Upper lobe of right lung (tissue), 1 donor: Measurements from ENCODE around the gene SPATC1L. TPM values are rescaled to one million over a fixed set of nuclear protein-coding genes. Genes with fewer than 3 reads are reported as not detected.
"Not testable (repeated sequence)": the region's sequence is repeated elsewhere in the genome, so short reads cannot be mapped to it uniquely, and the experiment has no call there.

Experiments used
- ATAC-seq: fragments of 200-7000 bp; cut with Tn5 transposase; one replicate; pipeline ENCODE4 v1.9.1; 2020; ENCODE audit warnings: mild to moderate bottlenecking, moderate library complexity
- DNase-seq: peaks from one replicate; pipeline ENCODE4 v3.0.0-alpha.2; 2020
- H3K27ac ChIP-seq: fragments of 200-600 bp; one replicate; pipeline ENCODE4 v1.8.0; 2022
- H3K27me3 ChIP-seq: fragments of 200-600 bp; one replicate; pipeline ENCODE4 v1.8.0; 2022; ENCODE audit warnings: mild to moderate bottlenecking
- H3K36me3 ChIP-seq: fragments of 200-600 bp; one replicate; pipeline ENCODE4 v1.8.0; 2022
- H3K4me1 ChIP-seq: fragments of 200-600 bp; one replicate; pipeline ENCODE4 v1.8.0; 2022
- H3K4me3 ChIP-seq: fragments of 200-600 bp; one replicate; pipeline ENCODE4 v1.8.0; 2022; ENCODE audit warnings: mild to moderate bottlenecking
- H3K9me3 ChIP-seq: fragments of 200-600 bp; one replicate; pipeline ENCODE4 v1.8.0; 2022
- CTCF ChIP-seq: fragments of 200-600 bp; IDR thresholded peaks from one replicate; pipeline ENCODE4 v1.8.0; 2022; ENCODE audit warnings: antibody characterized with exemption
- intact Hi-C: fragments of 100-400 bp; cut with DNase I; formaldehyde crosslinking; loops from one replicate; pipeline ENCODE4 v1.11.0; 2022
- total RNA-seq: library from RNA; stranded (reverse); fragmentation: NEBNext Ultra II Directional; extraction: Animal tissue kit (Norgen Biotek cat#: 25700); gene quantifications from one replicate; pipeline ENCODE4 v1.2.1, GENCODE V29; 2021
- donor health status: DM: no; HTN: yes; CAD: no; lungs with severe emphysema.

Gene SPATC1L
- total RNA-seq, 1 donor from 2014 or later: 4.7 TPM

- H3K9me3 ChIP-seq, ATAC-seq, H3K4me3 ChIP-seq, DNase-seq, H3K27me3 ChIP-seq, H3K27ac ChIP-seq, H3K4me1 ChIP-seq, intact Hi-C loops, H3K36me3 ChIP-seq: not testable (repeated sequence)
- TF ChIP-seq CTCF: peak; percentile 36
These were observed 36.8 kb downstream of the SPATC1L start for GRCh38 chr21:46147429-46147828.

- Histone ChIP-seq H3K27me3 (no peaks in the 10 kb centered on the region), H3K9me3 (no peaks in the 10 kb centered on the region), H3K4me3 (no peak overlapping the region), H3K36me3 (no peaks in the 10 kb centered on the region), H3K4me1 (no peaks in the 10 kb centered on the region), H3K27ac (no peak overlapping the region)
- DNase-seq (no peak), ATAC-seq (no peak)
- intact Hi-C loops: no loop called here
- no peak for TF ChIP-seq CTCF
These were observed 37.4 kb downstream of the SPATC1L start for GRCh38 chr21:46146856-46147255.

- Histone ChIP-seq H3K4me1 (no peaks in the 10 kb centered on the region), H3K36me3 (no peaks in the 10 kb centered on the region), H3K27me3 (no peaks in the 10 kb centered on the region), H3K27ac (no peak overlapping the region), H3K4me3 (no peak overlapping the region), H3K9me3 (no peaks in the 10 kb centered on the region)
- intact Hi-C loops: no loop called here
- no peak for DNase-seq
- ATAC-seq: no peak
- TF ChIP-seq CTCF: no peak
These were observed 38.2 kb downstream of the SPATC1L start for GRCh38 chr21:46145840-46146691.

- DNase-seq: no peak
- no peaks in the 10 kb centered on the region for H3K27me3 ChIP-seq
- no peak overlapping the region for H3K27ac ChIP-seq
- no peaks in the 10 kb centered on the region for H3K9me3 ChIP-seq
- TF ChIP-seq CTCF: no peak
- H3K36me3 ChIP-seq: no peaks in the 10 kb centered on the region
- no peak for ATAC-seq
- intact Hi-C loops: no loop called here
- H3K4me1 ChIP-seq: no peaks in the 10 kb centered on the region
- no peak overlapping the region for H3K4me3 ChIP-seq
These were observed 39.0 kb downstream of the SPATC1L start for GRCh38 chr21:46145159-46145839.

- H3K27me3 ChIP-seq: peaks cover 6% of the 10 kb centered on the region
- TF ChIP-seq CTCF: no peak
- H3K27ac ChIP-seq: no peak overlapping the region
- ATAC-seq (no peak), DNase-seq (no peak)
- intact Hi-C loops: no loop called here
- no peaks in the 10 kb centered on the region for H3K9me3 ChIP-seq
- H3K36me3 ChIP-seq: no peaks in the 10 kb centered on the region
- H3K4me1 ChIP-seq: no peaks in the 10 kb centered on the region
- no peak overlapping the region for H3K4me3 ChIP-seq
These were observed 39.7 kb downstream of the SPATC1L start for GRCh38 chr21:46144464-46145070.
